Cardiac septum (tissue), 1 donor: ENCODE data around the gene ZRANB2. TPM values are rescaled to one million over a fixed set of nuclear protein-coding genes. Genes with fewer than 3 reads are reported as not detected.

ENCODE experiments used
- DNase-seq: peaks from one replicate; pipeline ENCODE4 v3.0.0-alpha.2; 2020; ENCODE audit warnings: low spot score
- intact Hi-C: fragments of 100-400 bp; cut with DNase I; formaldehyde crosslinking; loops from one replicate; pipeline ENCODE4 v1.14.0; 2022
- total RNA-seq: library from RNA; stranded (reverse); fragmentation: NEBNext Ultra II Directional; extraction: Animal tissue kit (Norgen Biotek cat#: 25700); gene quantifications from one replicate; pipeline ENCODE4 v1.2.1, GENCODE V29; 2021
- donor health status: DM: no; HTN: no; CAD: no.

Gene ZRANB2
- total RNA-seq, 1 donor from 2014 or later = 51.2 TPM

- intact Hi-C loops = no loop called here
- DNase-seq = no peak
These were observed 6.2 kb downstream of the ZRANB2 start for GRCh38 chr1:71074681-71075080.

GRCh38 chr1:71072273-71072672 is 8.6 kb downstream of the ZRANB2 start:
- no peak for DNase-seq
- intact Hi-C loops = no loop called here

- intact Hi-C loops = no loop called here
- no peak for DNase-seq
These were observed 9.1 kb downstream of the ZRANB2 start for GRCh38 chr1:71071720-71072119.

- intact Hi-C loops = no loop called here
- no peak for DNase-seq
These were observed 12.3 kb downstream of the ZRANB2 start for GRCh38 chr1:71068325-71069240.

GRCh38 chr1:71054791-71055190 is 26.0 kb downstream of the ZRANB2 start:
- intact Hi-C loops = no loop called here
- DNase-seq = no peak

GRCh38 chr1:71054281-71054731 is 26.5 kb downstream of the ZRANB2 start:
- intact Hi-C loops = no loop called here
- no peak for DNase-seq

- no peak for DNase-seq
- intact Hi-C loops = no loop called here
These were observed 27.1 kb downstream of the ZRANB2 start for GRCh38 chr1:71053758-71054157.

- intact Hi-C loops = no loop called here
- DNase-seq = no peak
These were observed 27.7 kb downstream of the ZRANB2 start for GRCh38 chr1:71053146-71053545.

GRCh38 chr1:71049951-71050598 is 30.8 kb downstream of the ZRANB2 start:
- DNase-seq = no peak
- intact Hi-C loops = loop anchor here (2.0 kb wide), 1 partner anchor 521 kb away; no protein-coding TSS in a partner anchor

GRCh38 chr1:71047635-71048607 is 32.9 kb downstream of the ZRANB2 start, which contains the start of gene PTGER3:
Gene PTGER3, minus strand, starts transcription at chr1:71047816. Its CDS starts 239 bp downstream, at chr1:71047577.
- no peak for DNase-seq
- intact Hi-C loops = loop anchor here (2.0 kb wide), 1 partner anchor 363 kb away; no protein-coding TSS in a partner anchor

GRCh38 chr1:71046891-71047634 is 33.8 kb downstream of the ZRANB2 start:
- intact Hi-C loops = loop anchor here (2.0 kb wide), 1 partner anchor 362 kb away; no protein-coding TSS in a partner anchor

GRCh38 chr1:71045463-71046028 is 35.3 kb downstream of the ZRANB2 start:
- intact Hi-C loops = loop anchor here (2.0 kb wide), 1 partner anchor 361 kb away; no protein-coding TSS in a partner anchor
- no peak for DNase-seq

More at GRCh38 chr1:71046891-71047634, 33.8 kb downstream of the ZRANB2 start:
- DNase-seq = no peak

GRCh38 chr1:71044833-71045232 is 36.0 kb downstream of the ZRANB2 start:
- intact Hi-C loops = no loop called here
- no peak for DNase-seq

GRCh38 chr1:71043065-71043464 is 37.8 kb downstream of the ZRANB2 start:
- intact Hi-C loops = no loop called here

GRCh38 chr1:71041806-71042205 is 39.0 kb downstream of the ZRANB2 start:
- intact Hi-C loops = no loop called here

More at GRCh38 chr1:71043065-71043464, 37.8 kb downstream of the ZRANB2 start:
- no peak for DNase-seq

GRCh38 chr1:71039661-71040262 is 41.1 kb downstream of the ZRANB2 start:
- intact Hi-C loops = no loop called here
- DNase-seq = no peak

More at GRCh38 chr1:71041806-71042205, 39.0 kb downstream of the ZRANB2 start:
- no peak for DNase-seq

GRCh38 chr1:71038942-71039341 is 41.9 kb downstream of the ZRANB2 start:
- no peak for DNase-seq
- intact Hi-C loops = no loop called here
